Activated CD4-positive, alpha-beta T cell treated with anti-CD3 and anti-CD28 coated beads for 1 hour (primary cell): ENCODE data around the gene HIVEP3.

ENCODE experiments used
- DNase-seq: peaks from one replicate; pipeline ENCODE4 v3.0.0-alpha.2; 2020

The HIVEP3 gene

DNA sequence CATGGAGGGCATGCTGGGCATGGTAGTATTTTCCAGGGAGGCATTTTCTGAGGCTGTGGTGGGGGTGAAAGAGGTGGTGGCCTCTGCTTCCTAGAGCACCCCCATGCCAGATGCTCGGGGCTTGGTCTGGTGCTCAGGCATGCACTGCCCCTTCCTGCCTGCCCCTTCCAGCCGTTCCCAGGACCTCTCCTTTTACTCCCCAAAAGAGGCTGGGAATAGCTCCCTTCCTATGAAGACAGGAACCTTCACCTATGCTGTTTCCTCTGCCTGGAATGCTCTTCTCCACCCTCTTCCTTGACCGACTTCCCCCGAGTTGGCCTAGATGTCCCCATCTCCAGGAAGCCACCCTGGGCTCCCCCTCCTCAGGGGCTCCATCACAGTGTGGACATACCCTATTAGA is 443.4 kb downstream of the HIVEP3 start:
- DNase-seq, result no peak

DNA sequence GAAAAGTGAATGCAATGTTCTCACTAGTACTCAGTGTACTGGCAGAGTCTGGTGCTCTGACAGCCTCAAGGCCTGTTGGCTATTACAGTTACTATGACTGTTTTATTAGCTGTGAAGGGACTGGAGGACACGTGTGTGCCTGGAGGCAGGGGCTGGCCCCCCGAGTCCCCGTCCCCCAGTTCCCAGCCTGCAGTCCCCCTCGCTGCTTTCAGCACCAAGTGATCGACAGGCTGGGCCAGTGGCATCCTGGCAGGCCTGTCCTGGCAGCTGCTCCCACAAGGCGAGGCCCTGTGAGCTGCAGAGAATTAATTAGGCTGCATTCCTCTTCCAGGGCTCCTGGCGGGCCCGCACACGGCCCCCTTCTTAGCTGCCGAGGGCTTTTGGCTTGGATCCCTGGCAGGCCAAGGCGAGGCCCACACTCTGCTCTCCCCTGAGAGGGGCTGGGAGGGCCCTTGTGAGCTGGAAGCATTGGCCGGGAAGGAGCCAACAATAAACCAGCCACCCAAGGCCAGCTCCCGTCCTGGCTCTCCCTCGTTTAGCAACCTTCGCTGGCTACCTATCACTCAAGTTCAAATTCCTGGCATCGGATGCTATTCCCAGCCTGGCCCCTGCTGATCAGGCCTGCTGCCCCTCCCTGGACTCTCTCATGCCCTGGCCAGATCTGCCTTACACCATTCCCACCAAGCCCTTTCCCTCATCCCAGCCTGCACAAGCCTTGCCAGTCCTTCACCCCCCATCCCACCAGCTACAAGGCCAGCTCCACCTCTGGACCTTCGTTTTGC is 444.0 kb downstream of the HIVEP3 start:
- no peak for DNase-seq

DNA sequence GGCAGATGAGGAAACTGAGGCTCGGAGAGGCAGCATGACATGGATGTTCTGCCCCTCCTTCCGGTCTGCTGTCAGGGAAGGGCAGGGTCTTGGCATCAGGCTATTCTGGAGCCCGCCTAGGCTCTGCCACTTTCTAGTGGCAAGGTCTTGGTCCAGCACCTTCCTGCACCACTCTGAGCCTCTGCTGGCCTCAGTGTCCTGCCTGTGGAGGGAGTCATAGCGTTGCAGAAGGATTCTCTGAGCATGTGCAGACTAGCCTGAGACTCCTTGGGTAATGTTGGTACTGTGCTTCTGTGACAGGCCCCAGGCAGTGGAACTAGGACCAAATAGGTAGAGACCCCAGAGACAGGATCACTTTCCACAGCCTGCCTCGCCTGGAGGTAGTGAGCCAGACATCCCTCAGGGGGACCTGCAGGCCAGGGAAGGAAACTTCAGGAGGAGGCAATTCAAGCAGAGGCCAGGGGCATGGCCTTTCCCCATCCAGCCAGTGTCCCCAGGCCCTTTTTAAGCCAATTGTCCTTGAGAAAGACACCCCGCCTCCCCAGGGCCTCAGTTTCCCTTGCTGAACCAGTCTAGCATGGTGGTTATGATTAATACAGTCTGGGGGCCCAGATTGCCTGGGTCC is 444.9 kb downstream of the HIVEP3 start:
- DNase-seq, result no peak

DNA sequence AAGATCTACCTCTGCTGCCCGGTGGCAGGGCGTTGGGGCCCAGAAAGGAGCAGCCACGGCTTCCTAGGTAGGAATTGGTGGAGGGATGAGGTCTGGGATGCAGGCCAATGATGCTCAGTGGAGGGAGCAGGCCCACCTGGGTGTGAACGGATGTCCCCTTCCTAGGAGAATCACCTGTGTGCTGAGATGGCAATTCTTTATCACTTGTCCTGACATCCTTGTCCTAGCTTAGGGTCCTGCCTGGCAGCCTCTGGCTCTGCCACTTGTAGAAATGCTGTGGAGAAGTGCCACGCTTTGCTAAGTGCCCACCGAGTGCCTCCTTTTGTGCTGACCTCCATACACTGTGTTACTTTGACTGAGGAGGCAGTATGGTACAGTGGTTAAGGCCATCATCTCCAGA is 447.1 kb downstream of the HIVEP3 start:
- DNase-seq, result no peak

DNA sequence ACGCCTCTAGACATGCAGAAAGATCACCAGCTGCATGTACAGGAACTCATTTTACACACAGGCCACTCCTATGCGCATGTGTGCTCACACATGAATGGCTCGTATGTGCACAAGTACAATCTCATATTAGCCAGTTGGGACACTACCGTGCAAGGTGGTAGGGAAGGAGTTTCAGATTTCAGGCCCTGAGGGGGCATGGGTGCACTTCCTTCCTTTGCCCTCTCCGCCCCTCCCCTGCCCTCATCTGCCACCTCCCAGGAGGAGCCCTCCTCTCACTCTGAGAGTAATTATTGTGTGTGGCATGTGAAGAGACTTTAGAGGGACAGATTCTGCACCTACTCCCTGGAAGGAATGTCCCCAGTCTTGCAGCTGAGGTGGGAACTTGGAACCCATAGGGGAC is 449.0 kb downstream of the HIVEP3 start:
- DNase-seq, result no peak

DNA sequence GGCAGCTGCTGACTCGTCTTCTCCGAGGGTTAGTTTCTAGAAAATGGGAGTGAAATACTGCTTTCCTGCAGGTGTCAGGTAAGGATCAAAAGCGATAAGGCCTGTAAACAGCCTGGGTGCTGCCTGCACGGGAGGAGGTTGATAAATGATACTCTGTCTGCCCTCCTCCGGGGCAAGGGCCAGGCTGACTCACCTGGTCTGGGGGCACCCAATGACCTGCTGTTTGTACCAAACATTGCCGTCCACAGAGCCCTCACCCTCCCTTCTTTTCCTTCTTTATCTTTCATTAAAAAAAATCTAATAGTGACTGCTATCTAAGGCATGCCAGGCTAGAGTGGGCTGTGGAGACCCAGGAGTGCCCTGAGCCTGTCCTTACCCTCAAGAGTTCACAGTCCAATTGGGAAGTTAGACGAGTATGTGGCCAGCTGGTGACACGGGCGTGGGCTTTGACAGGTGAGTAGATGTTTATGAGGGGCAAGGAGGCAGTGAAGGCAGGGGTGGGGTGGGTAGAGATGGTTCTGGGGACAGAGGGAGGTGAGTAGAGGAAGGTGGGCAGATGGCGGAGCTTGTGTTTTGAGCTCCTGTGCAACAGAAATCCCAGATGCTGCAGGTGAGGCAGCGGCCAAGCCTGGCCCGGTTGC is 450.5 kb downstream of the HIVEP3 start:
- no peak for DNase-seq

DNA sequence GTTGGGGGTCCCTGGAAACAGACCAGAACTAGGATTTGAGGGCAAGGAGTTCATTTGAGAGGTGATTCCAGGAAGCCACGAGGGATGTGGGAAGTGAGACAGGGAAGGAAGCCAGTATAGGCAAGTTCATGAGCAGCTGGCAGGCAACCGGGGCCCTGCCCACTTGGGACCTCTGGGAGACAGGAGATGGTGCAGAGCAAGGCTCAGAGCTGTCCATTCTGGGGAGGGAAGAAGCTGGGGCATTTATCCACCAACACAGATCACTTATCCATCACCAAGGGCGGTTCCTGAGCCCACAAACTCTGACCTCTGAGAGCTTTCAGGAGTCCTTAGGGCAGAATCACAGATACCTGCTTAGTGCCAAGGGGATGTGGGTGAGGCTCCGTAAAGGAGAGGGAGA is 451.0 kb downstream of the HIVEP3 start:
- DNase-seq, result no peak

DNA sequence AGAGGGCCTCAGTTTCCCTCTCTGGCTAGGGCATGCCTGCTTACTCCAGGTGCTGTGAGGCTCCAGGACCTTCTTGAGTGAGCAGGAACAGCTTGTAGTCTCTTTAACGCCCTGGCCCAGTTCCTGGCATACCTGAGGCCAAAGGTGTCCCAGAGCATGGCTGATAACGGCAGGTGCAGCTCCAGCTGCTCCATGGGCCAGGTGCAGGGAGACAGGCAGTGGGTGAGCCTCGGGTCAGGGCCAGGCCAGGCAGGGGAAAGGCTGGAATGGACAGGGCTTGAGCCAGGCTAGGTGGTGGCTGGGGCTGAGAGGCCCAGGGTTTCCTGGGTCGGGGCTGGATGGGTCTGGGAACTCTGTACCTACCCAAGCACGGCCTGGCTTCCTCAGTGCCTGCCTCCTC is 452.6 kb downstream of the HIVEP3 start:
- no peak for DNase-seq

DNA sequence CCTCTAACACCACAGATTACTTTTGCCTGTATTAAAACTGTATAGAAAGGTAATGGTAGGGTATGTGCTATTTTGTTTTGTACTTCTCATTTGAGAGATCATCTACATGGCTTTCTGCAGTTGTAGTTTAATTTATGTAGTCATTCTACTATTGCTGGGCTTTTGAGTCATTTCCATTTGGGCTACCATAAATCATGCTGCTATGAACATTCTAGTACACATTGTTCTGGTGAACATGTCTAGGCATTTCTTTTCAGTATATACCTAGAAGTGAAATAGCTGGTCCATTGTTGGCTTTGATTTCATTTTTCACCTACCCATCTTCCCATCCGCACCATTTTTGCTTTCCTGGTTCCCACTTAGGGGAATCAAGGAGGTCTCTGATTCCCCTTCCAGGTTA is 453.0 kb downstream of the HIVEP3 start:
- DNase-seq, result no peak

DNA sequence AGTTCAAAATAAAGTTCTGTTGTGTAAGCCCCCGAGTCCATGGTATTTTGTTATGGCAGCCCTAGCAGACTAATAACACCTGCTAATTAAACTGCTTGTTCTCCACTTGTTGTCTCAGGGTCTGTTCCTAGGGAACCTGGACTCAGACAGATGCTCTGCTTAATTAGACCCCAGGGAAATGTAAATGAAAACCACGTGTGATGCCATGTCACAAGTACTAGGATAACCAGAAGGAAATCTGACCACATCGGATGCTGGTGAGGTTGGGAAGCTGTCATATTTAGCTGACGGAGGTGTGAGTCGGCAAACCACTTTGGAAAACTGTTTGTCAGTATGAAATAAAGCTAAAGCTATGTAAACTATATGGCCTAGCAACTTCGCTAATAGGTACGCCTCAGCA is 453.8 kb downstream of the HIVEP3 start:
- no peak for DNase-seq

DNA sequence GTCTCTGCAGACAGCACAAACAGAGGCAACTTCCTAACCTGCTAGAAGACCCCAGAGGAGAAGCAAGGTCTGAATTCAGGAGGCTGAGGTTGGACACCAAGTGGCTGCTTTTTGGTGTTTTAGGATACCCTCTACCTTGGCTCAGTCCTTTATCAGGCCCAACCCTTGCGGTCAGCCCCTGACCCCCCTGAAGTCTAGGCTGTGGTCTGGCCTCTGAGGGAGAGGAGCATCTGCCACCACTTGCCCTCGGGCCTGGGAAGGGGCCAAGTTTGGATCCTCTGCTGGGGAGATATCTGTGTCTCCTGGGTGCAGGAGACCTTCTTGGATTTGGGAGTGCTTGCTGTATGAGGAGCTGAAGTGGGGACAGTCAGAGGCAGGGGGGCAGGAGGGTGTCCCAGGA is 455.2 kb downstream of the HIVEP3 start:
- no peak for DNase-seq

DNA sequence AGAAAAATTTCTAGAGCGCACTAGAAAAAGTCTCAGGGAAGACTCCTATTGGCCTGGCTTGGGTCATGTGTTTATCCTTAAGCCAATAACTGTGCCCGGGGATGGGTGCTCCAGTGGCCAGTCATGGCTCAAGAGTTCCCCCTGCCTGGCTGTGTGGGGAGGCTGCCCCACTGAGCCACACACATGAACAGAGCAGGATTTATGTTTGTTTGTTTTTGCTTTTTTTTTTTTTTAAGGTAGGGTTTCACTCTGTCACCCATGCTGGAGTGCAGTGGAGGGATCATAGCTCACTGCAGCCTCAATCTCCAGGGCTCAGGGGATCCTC is 456.1 kb downstream of the HIVEP3 start:
- DNase-seq, result no peak

DNA sequence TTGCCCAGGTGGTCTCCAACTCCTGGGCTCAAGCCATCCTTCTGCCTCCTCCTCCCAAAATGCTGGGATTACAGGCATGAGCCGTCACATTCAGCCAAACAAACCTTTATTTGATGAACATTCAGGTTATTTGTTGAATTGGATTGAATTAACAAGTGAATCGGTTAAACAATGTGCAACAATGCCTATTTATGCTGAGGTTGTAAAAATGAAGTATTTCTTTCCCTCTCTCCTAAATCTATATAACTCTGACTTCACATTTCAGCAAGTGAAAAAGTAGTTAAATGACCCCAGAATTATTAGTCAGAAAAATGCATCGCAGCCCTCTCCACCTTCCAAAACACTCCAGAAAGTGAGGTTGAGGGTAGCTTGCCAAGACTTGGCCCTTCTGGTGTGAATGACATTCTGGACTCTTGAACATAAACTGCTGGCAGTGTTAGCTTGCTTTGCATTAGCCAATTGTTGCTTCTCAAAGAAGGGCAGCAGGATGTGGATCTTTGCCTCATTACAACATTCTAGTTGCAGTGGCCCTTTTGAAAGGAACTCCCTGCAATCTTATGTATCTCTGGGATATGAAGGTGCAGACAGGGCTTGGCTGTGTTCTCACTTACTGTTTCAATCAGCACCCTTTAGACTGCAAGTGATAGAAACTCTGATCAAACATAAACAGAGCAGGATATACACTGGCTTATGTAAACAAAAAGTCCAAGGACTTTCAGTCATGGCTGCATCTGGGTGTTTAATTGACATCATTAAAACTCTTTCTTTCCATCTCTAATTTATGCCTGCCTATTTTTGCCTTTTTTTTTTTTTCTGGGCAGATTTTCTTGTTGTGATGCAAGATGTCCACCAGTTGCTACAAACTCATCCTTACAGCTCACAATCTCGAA is 456.7 kb downstream of the HIVEP3 start:
- no peak for DNase-seq

DNA sequence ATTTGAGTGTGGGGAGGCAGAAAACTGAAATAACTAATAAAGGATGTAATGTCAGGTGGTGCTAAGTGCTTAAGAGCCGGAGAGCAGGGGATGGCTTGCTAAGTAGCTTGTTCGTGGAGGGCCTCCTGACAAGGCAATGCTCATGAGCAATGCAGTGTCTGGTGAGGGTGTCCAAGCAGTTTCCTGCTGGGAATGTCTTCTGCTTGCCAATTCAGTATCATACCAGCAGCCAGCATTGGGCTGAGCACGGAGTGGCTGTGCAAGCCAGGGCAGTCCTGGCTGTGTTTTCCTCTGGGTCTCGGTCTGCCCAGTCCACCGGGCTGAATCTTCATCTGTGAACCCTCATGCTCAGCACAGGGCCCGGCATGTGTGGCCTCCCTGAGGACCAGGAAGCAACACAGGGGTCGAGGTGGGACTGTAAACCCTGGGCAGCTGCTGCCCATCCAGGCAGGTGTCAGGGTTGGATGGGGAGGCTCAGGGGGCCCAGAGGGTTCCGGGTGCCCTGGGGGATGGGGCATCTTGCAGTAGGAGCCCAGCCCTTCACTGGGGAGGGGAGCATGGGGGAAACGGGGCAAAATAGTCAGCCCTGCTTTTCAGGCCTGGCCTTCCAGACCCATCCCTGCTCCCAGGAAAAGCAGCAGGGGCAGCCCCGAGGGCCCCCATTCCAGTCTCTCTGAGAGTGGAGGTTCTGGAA is 461.7 kb downstream of the HIVEP3 start:
- DNase-seq, result no peak
